Upper lobe of right lung (tissue), 1 donor: Measurements from ENCODE around the gene MILR1. TPM values are rescaled to one million over a fixed set of nuclear protein-coding genes. Genes with fewer than 3 reads are reported as not detected.
"Not testable (repeated sequence)": the region's sequence is repeated elsewhere in the genome, so short reads cannot be mapped to it uniquely, and the experiment has no call there.

Experiments
- ATAC-seq: fragments of 200-7000 bp; cut with Tn5 transposase; one replicate; pipeline ENCODE4 v1.9.1; 2020; ENCODE audit warnings: mild to moderate bottlenecking, moderate library complexity
- DNase-seq: peaks from one replicate; pipeline ENCODE4 v3.0.0-alpha.2; 2020
- H3K27ac ChIP-seq: fragments of 200-600 bp; one replicate; pipeline ENCODE4 v1.8.0; 2022
- H3K27me3 ChIP-seq: fragments of 200-600 bp; one replicate; pipeline ENCODE4 v1.8.0; 2022; ENCODE audit warnings: mild to moderate bottlenecking
- H3K36me3 ChIP-seq: fragments of 200-600 bp; one replicate; pipeline ENCODE4 v1.8.0; 2022
- H3K4me1 ChIP-seq: fragments of 200-600 bp; one replicate; pipeline ENCODE4 v1.8.0; 2022
- H3K4me3 ChIP-seq: fragments of 200-600 bp; one replicate; pipeline ENCODE4 v1.8.0; 2022; ENCODE audit warnings: mild to moderate bottlenecking
- H3K9me3 ChIP-seq: fragments of 200-600 bp; one replicate; pipeline ENCODE4 v1.8.0; 2022
- CTCF ChIP-seq: fragments of 200-600 bp; IDR thresholded peaks from one replicate; pipeline ENCODE4 v1.8.0; 2022; ENCODE audit warnings: antibody characterized with exemption
- intact Hi-C: fragments of 100-400 bp; cut with DNase I; formaldehyde crosslinking; loops from one replicate; pipeline ENCODE4 v1.11.0; 2022
- total RNA-seq: library from RNA; stranded (reverse); fragmentation: NEBNext Ultra II Directional; extraction: Animal tissue kit (Norgen Biotek cat#: 25700); gene quantifications from one replicate; pipeline ENCODE4 v1.2.1, GENCODE V29; 2021
- donor health status: DM: no; HTN: yes; CAD: no; lungs with severe emphysema.

The MILR1 gene
- total RNA-seq, 1 donor from 2014 or later, result 17.9 TPM

DNA sequence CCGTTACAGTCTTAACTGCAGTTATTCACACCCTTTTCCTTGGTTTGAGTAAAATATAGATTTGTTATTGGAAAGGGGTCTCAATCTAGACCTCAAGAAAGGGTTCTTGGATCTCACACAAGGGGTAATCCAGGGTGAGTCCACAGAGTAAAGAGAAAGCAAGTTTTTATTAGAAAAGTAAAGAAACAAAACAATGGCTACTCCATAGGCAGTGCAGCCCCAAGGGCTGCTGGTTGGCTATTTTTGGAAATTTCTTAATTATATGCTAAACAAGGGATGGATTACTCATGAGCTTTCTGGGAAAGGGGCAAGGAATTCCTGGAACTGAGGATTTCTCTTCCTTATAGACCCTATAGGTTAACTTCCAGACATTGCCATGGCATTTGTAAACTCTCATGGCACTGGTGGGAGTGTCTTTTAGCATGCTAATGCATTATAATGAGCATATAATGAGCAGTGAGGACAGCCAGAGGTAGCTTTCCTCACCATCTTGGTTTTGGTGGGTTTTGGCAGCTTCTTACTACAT is 24.5 kb upstream of the MILR1 start:
- H3K27ac ChIP-seq, result no peak overlapping the region
- H3K27me3 ChIP-seq, result no peaks in the 10 kb centered on the region
- H3K4me3 ChIP-seq, result no peak overlapping the region
- intact Hi-C loops, result loop anchor here (10.0 kb wide), 1 partner anchor 70 kb away; the partner anchor contains the start of gene POLG2
- H3K36me3 ChIP-seq, result no peaks in the 10 kb centered on the region
- no peak for DNase-seq
- ATAC-seq, result no peak
- TF ChIP-seq CTCF, result no peak
- H3K9me3 ChIP-seq, result no peaks in the 10 kb centered on the region
- H3K4me1 ChIP-seq, result no peaks in the 10 kb centered on the region

GRCh38 chr17:64425191-64425590 is 23.7 kb upstream of the MILR1 start:
- Histone ChIP-seq H3K4me3 (no peak overlapping the region), H3K27ac (no peak overlapping the region), H3K27me3 (no peaks in the 10 kb centered on the region), H3K4me1 (no peaks in the 10 kb centered on the region), H3K9me3 (no peaks in the 10 kb centered on the region), H3K36me3 (no peaks in the 10 kb centered on the region)
- intact Hi-C loops, result loop anchor here (10.0 kb wide), 1 partner anchor 70 kb away; the partner anchor contains the start of gene POLG2
- no peak for TF ChIP-seq CTCF
- ATAC-seq, result no peak
- no peak for DNase-seq

DNA sequence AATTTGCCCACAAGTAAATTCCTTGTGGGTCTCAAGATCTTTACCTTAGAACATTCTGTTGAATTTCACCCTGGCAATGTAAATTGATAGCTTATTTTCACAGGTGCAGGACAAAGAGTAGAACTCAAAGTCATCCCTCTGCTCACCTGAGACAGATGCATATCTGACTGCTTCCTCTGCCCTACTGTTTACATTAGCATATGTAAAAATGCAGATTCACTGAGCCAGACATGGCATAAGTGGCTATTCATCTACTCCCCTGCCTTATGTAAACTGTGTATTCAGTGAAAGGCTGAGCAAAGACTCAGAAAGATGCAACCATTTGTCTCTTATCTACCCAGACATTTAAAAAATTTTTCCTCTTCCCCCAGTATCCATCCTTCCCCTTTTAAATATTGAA is 22.3 kb upstream of the MILR1 start:
- Histone ChIP-seq H3K36me3 (no peaks in the 10 kb centered on the region), H3K4me3 (no peak overlapping the region), H3K4me1 (no peaks in the 10 kb centered on the region), H3K27ac (no peak overlapping the region), H3K9me3 (no peaks in the 10 kb centered on the region), H3K27me3 (no peaks in the 10 kb centered on the region)
- no peak for DNase-seq
- no peak for TF ChIP-seq CTCF
- intact Hi-C loops, result loop anchor here (10.0 kb wide), 1 partner anchor 68 kb away; the partner anchor contains the start of gene POLG2
- no peak for ATAC-seq

DNA sequence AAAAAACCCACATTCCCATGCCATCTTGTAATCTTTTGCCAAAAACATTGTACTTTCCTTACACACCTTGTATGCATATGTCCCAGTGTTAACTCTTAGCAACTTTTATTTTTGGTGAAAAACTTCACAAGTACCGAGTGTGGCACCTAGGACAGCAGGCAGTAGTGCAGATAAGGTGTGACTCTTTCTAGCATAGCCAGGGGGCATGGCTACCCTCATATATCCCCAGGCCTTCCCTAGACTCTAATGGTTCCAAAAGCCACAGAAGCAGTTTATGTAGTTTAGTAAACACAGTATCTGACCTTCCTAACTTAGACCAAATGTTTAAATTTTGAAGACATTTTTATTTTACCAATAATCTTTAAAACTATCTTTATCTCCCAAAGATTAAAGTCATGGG is 20.5 kb upstream of the MILR1 start:
- intact Hi-C loops, result loop anchor here (10.0 kb wide), 1 partner anchor 66 kb away; the partner anchor contains the start of gene POLG2
- no peaks in the 10 kb centered on the region for H3K4me1 ChIP-seq
- ATAC-seq, result no peak
- no peaks in the 10 kb centered on the region for H3K36me3 ChIP-seq
- H3K27me3 ChIP-seq, result no peaks in the 10 kb centered on the region
- DNase-seq, result no peak
- H3K27ac ChIP-seq, result no peak overlapping the region
- no peaks in the 10 kb centered on the region for H3K9me3 ChIP-seq
- no peak for TF ChIP-seq CTCF
- no peak overlapping the region for H3K4me3 ChIP-seq

DNA sequence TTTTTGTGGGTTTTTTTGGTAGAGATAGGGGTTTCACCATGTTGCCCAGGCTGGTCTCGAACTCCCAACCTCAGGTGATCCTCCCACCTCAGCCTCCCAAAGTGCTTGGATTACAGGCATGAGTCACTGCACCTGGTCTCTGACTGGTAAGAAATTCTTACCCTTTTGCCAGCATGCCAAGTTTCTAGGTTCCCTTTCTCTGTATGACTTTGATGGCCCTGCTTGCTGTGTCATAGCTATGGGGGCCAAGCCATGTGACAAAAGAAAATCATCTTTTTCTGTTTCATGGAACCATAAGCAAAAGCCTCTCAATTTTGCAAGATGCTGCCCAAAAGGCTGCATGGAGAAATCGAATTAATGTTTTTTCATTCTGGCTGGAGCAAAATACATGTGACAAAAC is 18.9 kb upstream of the MILR1 start:
- DNase-seq, ATAC-seq, H3K4me3 ChIP-seq, intact Hi-C loops, H3K4me1 ChIP-seq, H3K9me3 ChIP-seq, H3K27me3 ChIP-seq, H3K27ac ChIP-seq, H3K36me3 ChIP-seq: not testable (repeated sequence)

GRCh38 chr17:64431534-64431933 is 17.4 kb upstream of the MILR1 start:
- DNase-seq, result no peak
- intact Hi-C loops, result no loop called here
- no peaks in the 10 kb centered on the region for H3K36me3 ChIP-seq
- no peaks in the 10 kb centered on the region for H3K9me3 ChIP-seq
- H3K27me3 ChIP-seq, result no peaks in the 10 kb centered on the region
- no peak for TF ChIP-seq CTCF
- no peak for ATAC-seq
- H3K27ac ChIP-seq, result no peak overlapping the region
- H3K4me3 ChIP-seq, result no peak overlapping the region
- no peaks in the 10 kb centered on the region for H3K4me1 ChIP-seq
